GM18519 (cell line): ENCODE measurements around the gene RALGAPA2.

ENCODE experiments used
- ATAC-seq: cut with Tn5 transposase; IDR thresholded peaks from one replicate; pipeline ENCODE4 v1.9.1; 2021; ENCODE audit warnings: mild to moderate bottlenecking, moderate library complexity; ENCODE audit not compliant: unreplicated experiment, low FRiP score

RALGAPA2 gene

GRCh38 chr20:20729563-20729962, 17.1 kb upstream of the RALGAPA2 start:
- no peak for ATAC-seq

GRCh38 chr20:20721489-20721888, 9.0 kb upstream of the RALGAPA2 start:
- ATAC-seq: no peak

GRCh38 chr20:20720158-20720557, 7.7 kb upstream of the RALGAPA2 start:
- no peak for ATAC-seq

GRCh38 chr20:20719411-20719810, 7.0 kb upstream of the RALGAPA2 start:
- no peak for ATAC-seq

GRCh38 chr20:20713244-20713765, 861 bp upstream of the RALGAPA2 start:
- no peak for ATAC-seq

- no peak for ATAC-seq
Measured at GRCh38 chr20:20712004-20712473, 405 bp downstream of the RALGAPA2 start.

- ATAC-seq: no peak
Measured at GRCh38 chr20:20711413-20711812, 1.0 kb downstream of the RALGAPA2 start.

GRCh38 chr20:20710443-20711315, 1.8 kb downstream of the RALGAPA2 start:
- ATAC-seq: no peak

- ATAC-seq: no peak
Measured at GRCh38 chr20:20709887-20710286, 2.6 kb downstream of the RALGAPA2 start.

- ATAC-seq: no peak
Measured at GRCh38 chr20:20706285-20706684, 6.2 kb downstream of the RALGAPA2 start.

GRCh38 chr20:20702330-20703245, 9.9 kb downstream of the RALGAPA2 start:
- ATAC-seq: no peak

- no peak for ATAC-seq
Measured at GRCh38 chr20:20699917-20700316, 12.5 kb downstream of the RALGAPA2 start.

- no peak for ATAC-seq
Measured at GRCh38 chr20:20699144-20699543, 13.3 kb downstream of the RALGAPA2 start.

GRCh38 chr20:20697325-20697845, 15.1 kb downstream of the RALGAPA2 start:
- ATAC-seq: no peak

- no peak for ATAC-seq
Measured at GRCh38 chr20:20695250-20695816, 17.1 kb downstream of the RALGAPA2 start.

- no peak for ATAC-seq
Measured at GRCh38 chr20:20694591-20694990, 17.9 kb downstream of the RALGAPA2 start.

- no peak for ATAC-seq
Measured at GRCh38 chr20:20692587-20692986, 19.9 kb downstream of the RALGAPA2 start.

GRCh38 chr20:20691477-20692235, 20.8 kb downstream of the RALGAPA2 start:
- ATAC-seq: peak; percentile 18

GRCh38 chr20:20690676-20691476, 21.6 kb downstream of the RALGAPA2 start:
- peak; percentile 70 for ATAC-seq
